ENCODE measurements around the gene KIF17.

Gene KIF17

GRCh38 chr1:20691872-20692271 lies 25.9 kb downstream of the KIF17 start:
- DNase-seq (ENCODE audit: low read depth, low spot score), result no peak
- Histone ChIP-seq H3K27me3 (ENCODE audit: insufficient read depth, insufficient read length) (no peaks in the 10 kb centered on the region), H3K4me3 (ENCODE audit: insufficient read length, low read depth) (no peak overlapping the region), H3K36me3 (ENCODE audit: insufficient read depth, insufficient read length, low read length) (peaks cover 16% of the 10 kb centered on the region), H3K9ac (ENCODE audit: insufficient read length, low read depth) (no peak overlapping the region), H3K9me3 (ENCODE audit: insufficient read depth, low read length) (no peaks in the 10 kb centered on the region), H3K4me1 (ENCODE audit: insufficient read depth, insufficient read length) (no peaks in the 10 kb centered on the region)
- no peak for TF ChIP-seq SUZ12 (IDR thresholded peaks at IDR 0.05; ENCODE audit: extremely low read depth, insufficient read depth, insufficient read length)
- TF ChIP-seq ZNF274 (IDR thresholded peaks at IDR 0.05; ENCODE audit: low read depth, low read length), result no peak
- no peak for TF ChIP-seq YY1 (IDR thresholded peaks at IDR 0.05; ENCODE audit: insufficient read depth, insufficient read length)

- DNase-seq (ENCODE audit: low read depth, low spot score), result no peak
- Histone ChIP-seq H3K4me1 (ENCODE audit: insufficient read depth, insufficient read length) (no peaks in the 10 kb centered on the region), H3K27me3 (ENCODE audit: insufficient read depth, insufficient read length) (no peaks in the 10 kb centered on the region), H3K36me3 (ENCODE audit: insufficient read depth, insufficient read length, low read length) (peaks cover 16% of the 10 kb centered on the region), H3K9me3 (ENCODE audit: insufficient read depth, low read length) (no peaks in the 10 kb centered on the region), H3K9ac (ENCODE audit: insufficient read length, low read depth) (no peak overlapping the region), H3K4me3 (ENCODE audit: insufficient read length, low read depth) (no peak overlapping the region)
- no peak for TF ChIP-seq ZNF274 (IDR thresholded peaks at IDR 0.05; ENCODE audit: low read depth, low read length)
- no peak for TF ChIP-seq YY1 (IDR thresholded peaks at IDR 0.05; ENCODE audit: insufficient read depth, insufficient read length)
- TF ChIP-seq SUZ12 (IDR thresholded peaks at IDR 0.05; ENCODE audit: extremely low read depth, insufficient read depth, insufficient read length), result no peak
Measured at GRCh38 chr1:20689645-20690056, 28.2 kb downstream of the KIF17 start.

GRCh38 chr1:20686883-20687725 lies 30.7 kb downstream of the KIF17 start:
- Histone ChIP-seq H3K9ac (ENCODE audit: insufficient read length, low read depth) (no peak overlapping the region), H3K9me3 (ENCODE audit: insufficient read depth, low read length) (no peaks in the 10 kb centered on the region), H3K36me3 (ENCODE audit: insufficient read depth, insufficient read length, low read length) (peaks cover 21% of the 10 kb centered on the region), H3K4me1 (ENCODE audit: insufficient read depth, insufficient read length) (no peaks in the 10 kb centered on the region), H3K4me3 (ENCODE audit: insufficient read length, low read depth) (no peak overlapping the region), H3K27me3 (ENCODE audit: insufficient read depth, insufficient read length) (no peaks in the 10 kb centered on the region)
- TF ChIP-seq YY1 (IDR thresholded peaks at IDR 0.05; ENCODE audit: insufficient read depth, insufficient read length) (no peak), ZNF274 (IDR thresholded peaks at IDR 0.05; ENCODE audit: low read depth, low read length) (no peak), SUZ12 (IDR thresholded peaks at IDR 0.05; ENCODE audit: extremely low read depth, insufficient read depth, insufficient read length) (no peak)
- no peak for DNase-seq (ENCODE audit: low read depth, low spot score)

GRCh38 chr1:20685741-20686140 lies 32.1 kb downstream of the KIF17 start:
- H3K36me3 ChIP-seq (ENCODE audit: insufficient read depth, insufficient read length, low read length), result peaks cover 28% of the 10 kb centered on the region
- no peaks in the 10 kb centered on the region for H3K9me3 ChIP-seq (ENCODE audit: insufficient read depth, low read length)
- no peak overlapping the region for H3K9ac ChIP-seq (ENCODE audit: insufficient read length, low read depth)
- no peaks in the 10 kb centered on the region for H3K27me3 ChIP-seq (ENCODE audit: insufficient read depth, insufficient read length)
- H3K4me3 ChIP-seq (ENCODE audit: insufficient read length, low read depth), result no peak overlapping the region
- H3K4me1 ChIP-seq (ENCODE audit: insufficient read depth, insufficient read length), result no peaks in the 10 kb centered on the region
- TF ChIP-seq YY1 (IDR thresholded peaks at IDR 0.05; ENCODE audit: insufficient read depth, insufficient read length) (no peak), ZNF274 (IDR thresholded peaks at IDR 0.05; ENCODE audit: low read depth, low read length) (no peak), SUZ12 (IDR thresholded peaks at IDR 0.05; ENCODE audit: extremely low read depth, insufficient read depth, insufficient read length) (no peak)
- no peak for DNase-seq (ENCODE audit: low read depth, low spot score)

GRCh38 chr1:20685099-20685662 lies 32.6 kb downstream of the KIF17 start:
- DNase-seq (ENCODE audit: low read depth, low spot score), result no peak
- no peak for TF ChIP-seq ZNF274 (IDR thresholded peaks at IDR 0.05; ENCODE audit: low read depth, low read length)
- no peak for TF ChIP-seq SUZ12 (IDR thresholded peaks at IDR 0.05; ENCODE audit: extremely low read depth, insufficient read depth, insufficient read length)
- no peak for TF ChIP-seq YY1 (IDR thresholded peaks at IDR 0.05; ENCODE audit: insufficient read depth, insufficient read length)
- no peak overlapping the region for H3K9ac ChIP-seq (ENCODE audit: insufficient read length, low read depth)
- no peak overlapping the region for H3K4me3 ChIP-seq (ENCODE audit: insufficient read length, low read depth)
- H3K27me3 ChIP-seq (ENCODE audit: insufficient read depth, insufficient read length), result no peaks in the 10 kb centered on the region
- no peaks in the 10 kb centered on the region for H3K4me1 ChIP-seq (ENCODE audit: insufficient read depth, insufficient read length)
- peaks cover 30% of the 10 kb centered on the region for H3K36me3 ChIP-seq (ENCODE audit: insufficient read depth, insufficient read length, low read length)
- H3K9me3 ChIP-seq (ENCODE audit: insufficient read depth, low read length), result no peaks in the 10 kb centered on the region

GRCh38 chr1:20684651-20685050 lies 33.2 kb downstream of the KIF17 start:
- Histone ChIP-seq H3K9me3 (ENCODE audit: insufficient read depth, low read length) (no peaks in the 10 kb centered on the region), H3K4me1 (ENCODE audit: insufficient read depth, insufficient read length) (no peaks in the 10 kb centered on the region), H3K36me3 (ENCODE audit: insufficient read depth, insufficient read length, low read length) (peaks cover 29% of the 10 kb centered on the region), H3K4me3 (ENCODE audit: insufficient read length, low read depth) (no peak overlapping the region), H3K9ac (ENCODE audit: insufficient read length, low read depth) (no peak overlapping the region), H3K27me3 (ENCODE audit: insufficient read depth, insufficient read length) (no peaks in the 10 kb centered on the region)
- TF ChIP-seq ZNF274 (IDR thresholded peaks at IDR 0.05; ENCODE audit: low read depth, low read length), result no peak
- no peak for TF ChIP-seq SUZ12 (IDR thresholded peaks at IDR 0.05; ENCODE audit: extremely low read depth, insufficient read depth, insufficient read length)
- TF ChIP-seq YY1 (IDR thresholded peaks at IDR 0.05; ENCODE audit: insufficient read depth, insufficient read length), result no peak
- no peak for DNase-seq (ENCODE audit: low read depth, low spot score)

- Histone ChIP-seq H3K4me1 (ENCODE audit: insufficient read depth, insufficient read length) (no peaks in the 10 kb centered on the region), H3K4me3 (ENCODE audit: insufficient read length, low read depth) (no peak overlapping the region), H3K9ac (ENCODE audit: insufficient read length, low read depth) (no peak overlapping the region), H3K36me3 (ENCODE audit: insufficient read depth, insufficient read length, low read length) (peaks cover 30% of the 10 kb centered on the region), H3K27me3 (ENCODE audit: insufficient read depth, insufficient read length) (no peaks in the 10 kb centered on the region), H3K9me3 (ENCODE audit: insufficient read depth, low read length) (no peaks in the 10 kb centered on the region)
- no peak for TF ChIP-seq YY1 (IDR thresholded peaks at IDR 0.05; ENCODE audit: insufficient read depth, insufficient read length)
- TF ChIP-seq ZNF274 (IDR thresholded peaks at IDR 0.05; ENCODE audit: low read depth, low read length), result no peak
- TF ChIP-seq SUZ12 (IDR thresholded peaks at IDR 0.05; ENCODE audit: extremely low read depth, insufficient read depth, insufficient read length), result no peak
- DNase-seq (ENCODE audit: low read depth, low spot score), result no peak
Measured at GRCh38 chr1:20684050-20684620, 33.7 kb downstream of the KIF17 start.
